ENCODE measurements around the gene VSTM2L. TPM values are rescaled to one million over a fixed set of nuclear protein-coding genes. Genes with fewer than 3 reads are reported as not detected.

Gene VSTM2L
- total and polyA plus RNA-seq, 9 donors: 0.12 to 23.0 (median 0.36) TPM; not detected in 2

DNA sequence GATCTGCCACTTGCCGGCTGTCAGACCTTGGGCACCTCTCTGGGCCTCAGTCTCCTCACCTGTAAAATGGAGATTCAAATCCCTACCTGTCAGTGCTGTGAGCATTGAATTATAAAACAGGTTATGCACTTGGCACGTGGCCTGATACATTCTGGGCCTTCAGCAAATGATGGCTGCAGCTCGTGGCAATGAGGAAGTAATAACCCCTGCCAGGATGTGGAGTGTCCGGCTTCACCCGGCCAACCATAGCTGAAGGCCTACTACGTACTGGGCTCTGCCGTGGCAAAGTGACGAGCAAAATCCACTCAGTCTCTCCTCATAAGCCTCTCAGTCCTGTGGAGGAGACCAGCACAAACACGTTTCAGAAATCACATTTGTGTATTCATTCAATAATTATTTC lies 10.9 kb upstream of the VSTM2L start:
- Histone ChIP-seq H3K4me3 (no peak overlapping the region), H3K4me1 (ENCODE audit: insufficient read depth) (no peaks in the 10 kb centered on the region), H3K27ac (no peak overlapping the region), H3K36me3 (no peaks in the 10 kb centered on the region), H3K27me3 (no peaks in the 10 kb centered on the region), H3K9me3 (no peaks in the 10 kb centered on the region)
- WGBS, 3 donors: 71 to 76% (median 74%) methylated on average over 9 of the region's 9 CpGs
- intact Hi-C loops (cut with DNase I): no loop called here
- TF ChIP-seq, protein P1, sequence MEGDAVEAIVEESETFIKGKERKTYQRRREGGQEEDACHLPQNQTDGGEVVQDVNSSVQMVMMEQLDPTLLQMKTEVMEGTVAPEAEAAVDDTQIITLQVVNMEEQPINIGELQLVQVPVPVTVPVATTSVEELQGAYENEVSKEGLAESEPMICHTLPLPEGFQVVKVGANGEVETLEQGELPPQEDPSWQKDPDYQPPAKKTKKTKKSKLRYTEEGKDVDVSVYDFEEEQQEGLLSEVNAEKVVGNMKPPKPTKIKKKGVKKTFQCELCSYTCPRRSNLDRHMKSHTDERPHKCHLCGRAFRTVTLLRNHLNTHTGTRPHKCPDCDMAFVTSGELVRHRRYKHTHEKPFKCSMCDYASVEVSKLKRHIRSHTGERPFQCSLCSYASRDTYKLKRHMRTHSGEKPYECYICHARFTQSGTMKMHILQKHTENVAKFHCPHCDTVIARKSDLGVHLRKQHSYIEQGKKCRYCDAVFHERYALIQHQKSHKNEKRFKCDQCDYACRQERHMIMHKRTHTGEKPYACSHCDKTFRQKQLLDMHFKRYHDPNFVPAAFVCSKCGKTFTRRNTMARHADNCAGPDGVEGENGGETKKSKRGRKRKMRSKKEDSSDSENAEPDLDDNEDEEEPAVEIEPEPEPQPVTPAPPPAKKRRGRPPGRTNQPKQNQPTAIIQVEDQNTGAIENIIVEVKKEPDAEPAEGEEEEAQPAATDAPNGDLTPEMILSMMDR (IDR thresholded peaks at IDR 0.05): no peak
- TF ChIP-seq POLR2A (IDR thresholded peaks at IDR 0.05): no peak
- DNase-seq: no peak

DNA sequence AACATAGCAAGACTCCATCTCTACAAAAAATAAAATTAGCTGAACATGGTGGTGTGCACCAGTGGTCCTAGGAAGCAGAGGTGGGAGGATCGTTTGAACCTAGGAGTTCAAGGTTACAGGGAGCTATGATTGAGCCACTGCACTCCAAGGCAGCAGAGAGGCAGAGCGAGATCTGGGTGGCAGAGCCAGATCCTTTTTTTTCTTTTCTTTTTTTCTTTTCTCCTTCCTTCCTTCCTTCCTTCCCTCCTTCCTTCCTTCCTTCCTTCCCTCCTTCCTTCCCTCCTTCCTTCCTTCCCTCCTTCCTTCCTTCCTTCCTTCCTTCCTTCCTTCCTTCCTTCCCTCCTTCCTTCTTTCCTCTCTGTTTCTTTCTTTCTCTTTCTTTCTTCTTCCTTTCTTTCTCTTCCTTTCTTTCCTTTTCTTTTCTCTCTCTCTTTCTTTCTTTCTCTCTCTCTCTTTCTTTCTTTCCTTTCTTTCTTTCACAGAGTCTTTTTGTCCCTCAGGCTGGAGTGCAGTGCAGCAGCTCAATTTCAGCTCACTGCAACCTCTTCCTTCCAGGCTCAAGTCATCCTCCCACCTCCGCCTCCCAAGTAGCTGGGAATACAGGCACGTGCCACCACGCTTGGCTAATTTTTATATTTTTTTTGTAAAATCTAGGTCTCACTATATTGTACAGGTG lies 9.2 kb upstream of the VSTM2L start:
- TF ChIP-seq EP300 (IDR thresholded peaks at IDR 0.05) (no peak), POLR2A (IDR thresholded peaks at IDR 0.05) (no peak)
- TF ChIP-seq, protein P1 (IDR thresholded peaks at IDR 0.05): no peak
- Histone ChIP-seq H3K27ac (no peak overlapping the region), H3K27me3 (no peaks in the 10 kb centered on the region), H3K36me3 (no peaks in the 10 kb centered on the region), H3K9me3 (no peaks in the 10 kb centered on the region), H3K4me1 (ENCODE audit: insufficient read depth) (no peaks in the 10 kb centered on the region), H3K4me3 (no peak overlapping the region)
- WGBS, 3 donors: 68 to 78% (median 69%) methylated on average over 5 of the region's 5 CpGs
- intact Hi-C loops (cut with DNase I): no loop called here
- no peak for DNase-seq

DNA sequence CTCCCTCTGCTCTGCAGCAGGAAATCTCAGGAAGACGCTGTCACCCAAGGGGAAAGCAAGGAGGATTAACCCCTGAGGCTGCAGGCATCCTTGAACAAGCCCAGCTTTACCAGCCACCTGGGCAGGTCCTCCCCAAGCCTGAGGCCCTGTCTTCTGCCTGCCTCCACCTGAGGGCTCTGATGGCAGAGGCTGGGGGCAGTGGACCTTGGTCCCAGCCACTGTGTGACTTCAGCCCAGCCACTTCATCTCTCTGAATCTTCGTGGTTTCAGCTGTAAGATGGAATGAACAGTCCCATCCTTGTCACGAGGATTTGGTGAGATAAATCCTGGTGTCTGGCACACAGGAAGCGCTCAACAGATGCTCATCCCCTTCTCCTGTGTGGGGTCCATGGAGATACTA lies 8.5 kb upstream of the VSTM2L start:
- Histone ChIP-seq H3K4me3 (no peak overlapping the region), H3K9me3 (no peaks in the 10 kb centered on the region), H3K27me3 (no peaks in the 10 kb centered on the region), H3K4me1 (ENCODE audit: insufficient read depth) (no peaks in the 10 kb centered on the region), H3K36me3 (no peaks in the 10 kb centered on the region), H3K27ac (no peak overlapping the region)
- DNase-seq: no peak
- WGBS, 3 donors: 78 to 85% (median 81%) methylated on average over 3 to 4 of the region's 4 CpGs
- intact Hi-C loops (cut with DNase I): no loop called here
- TF ChIP-seq EP300 (IDR thresholded peaks at IDR 0.05) (no peak), POLR2A (IDR thresholded peaks at IDR 0.05) (no peak)
- TF ChIP-seq, protein P1 (IDR thresholded peaks at IDR 0.05): no peak

DNA sequence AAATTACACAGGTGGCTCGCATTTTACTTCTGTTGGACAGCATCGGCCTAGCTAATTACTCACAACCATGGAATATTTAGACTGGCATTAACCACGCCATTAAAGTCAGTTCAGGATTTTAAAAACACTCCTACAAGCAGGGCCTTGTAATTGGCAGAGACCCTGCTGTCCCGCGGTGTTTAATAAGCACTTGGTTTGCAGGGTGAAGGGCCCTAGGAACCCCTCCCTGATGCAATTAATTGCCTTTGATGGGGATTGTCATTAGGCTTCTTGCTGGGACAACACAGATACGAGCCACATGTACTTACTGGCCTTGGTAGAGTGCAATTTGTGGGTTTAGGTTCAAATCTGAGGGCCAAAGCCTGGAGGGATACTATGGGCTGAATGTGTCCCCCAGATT lies 7.8 kb upstream of the VSTM2L start:
- intact Hi-C loops (cut with DNase I): no loop called here
- TF ChIP-seq EP300 (IDR thresholded peaks at IDR 0.05): no peak
- TF ChIP-seq, protein P1 (IDR thresholded peaks at IDR 0.05): no peak
- WGBS, 3 donors: 85 to 90% (median 88%) methylated on average over 6 of the region's 6 CpGs
- no peak for DNase-seq
- Histone ChIP-seq H3K27ac (no peak overlapping the region), H3K4me1 (ENCODE audit: insufficient read depth) (no peaks in the 10 kb centered on the region), H3K4me3 (no peak overlapping the region), H3K36me3 (no peaks in the 10 kb centered on the region), H3K27me3 (no peaks in the 10 kb centered on the region), H3K9me3 (no peaks in the 10 kb centered on the region)
